Measurements from ENCODE around the gene HDX. TPM values are rescaled to one million over a fixed set of nuclear protein-coding genes. Genes with fewer than 3 reads are reported as not detected.

The HDX gene
- total RNA-seq, 1 experiment from 2014 or later, result 5.3 TPM

GRCh38 chrX:84320614-84321013 lies 181.6 kb downstream of the HDX start:
- in situ Hi-C loops (cut with HindIII; ENCODE audit: low pct_unique_long_range_greater_than_20kb, low sequenced_read_pairs), result no loop called here
- CTCF ChIA-PET, result no interaction called here
- TF ChIP-seq CTCF (IDR thresholded peaks at IDR 0.05) (no peak), POLR2AphosphoS5 (IDR thresholded peaks at IDR 0.05; ENCODE audit: low read depth, low read length) (no peak), SIN3A (IDR thresholded peaks at IDR 0.05; ENCODE audit: borderline replicate concordance, insufficient read depth, low read depth, low read length) (no peak), REST (IDR thresholded peaks at IDR 0.05; ENCODE audit: insufficient read depth in 1 of 2, low read depth in 2 of 2, low read length in 1 of 2) (no peak), TCF7L2 (IDR thresholded peaks at IDR 0.05; ENCODE audit: low read depth, low read length) (no peak)

GRCh38 chrX:84320023-84320422 lies 182.2 kb downstream of the HDX start:
- POLR2A ChIA-PET, result no interaction called here
- no TSS peak for BruUV-seq (replicated peaks)
- Histone ChIP-seq H3K4me1 (ENCODE audit: control insufficient read depth, insufficient read depth, low read length) (no peaks in the 10 kb centered on the region), H3K4me3 (ENCODE audit: low read depth in 2 of 2, low read length in 2 of 2) (no peak overlapping the region), H3K9me3 (ENCODE audit: control insufficient read depth, insufficient read depth, low read depth, low read length) (no peaks in the 10 kb centered on the region), H3K36me3 (ENCODE audit: control insufficient read depth, insufficient read depth, low read length) (no peaks in the 10 kb centered on the region), H3K27ac (ENCODE audit: low read length) (no peak overlapping the region), H3K27me3 (ENCODE audit: control insufficient read depth, insufficient read depth, low read length) (no peaks in the 10 kb centered on the region)
- no peak for DNase-seq (ENCODE audit: low read depth, low spot score)
- in situ Hi-C loops (cut with HindIII; ENCODE audit: low pct_unique_long_range_greater_than_20kb, low sequenced_read_pairs) (no loop called here), intact Hi-C loops (cut with micrococcal nuclease; ENCODE audit: unreplicated experiment) (no loop called here)
- TF ChIP-seq CTCF (IDR thresholded peaks at IDR 0.05) (no peak), POLR2AphosphoS5 (IDR thresholded peaks at IDR 0.05; ENCODE audit: low read depth, low read length) (no peak), TCF7L2 (IDR thresholded peaks at IDR 0.05; ENCODE audit: low read depth, low read length) (no peak), REST (IDR thresholded peaks at IDR 0.05; ENCODE audit: insufficient read depth in 1 of 2, low read depth in 2 of 2, low read length in 1 of 2) (no peak), SIN3A (IDR thresholded peaks at IDR 0.05; ENCODE audit: borderline replicate concordance, insufficient read depth, low read depth, low read length) (no peak)
- no peak for ATAC-seq
- CTCF ChIA-PET, result no interaction called here

More at GRCh38 chrX:84320614-84321013, 181.6 kb downstream of the HDX start:
- no peak for ATAC-seq
- Histone ChIP-seq H3K4me3 (ENCODE audit: low read depth in 2 of 2, low read length in 2 of 2) (no peak overlapping the region), H3K9me3 (ENCODE audit: control insufficient read depth, insufficient read depth, low read depth, low read length) (no peaks in the 10 kb centered on the region), H3K36me3 (ENCODE audit: control insufficient read depth, insufficient read depth, low read length) (no peaks in the 10 kb centered on the region), H3K27ac (ENCODE audit: low read length) (no peak overlapping the region), H3K4me1 (ENCODE audit: control insufficient read depth, insufficient read depth, low read length) (no peaks in the 10 kb centered on the region), H3K27me3 (ENCODE audit: control insufficient read depth, insufficient read depth, low read length) (no peaks in the 10 kb centered on the region)
- DNase-seq (ENCODE audit: low read depth, low spot score), result no peak
- intact Hi-C loops (cut with micrococcal nuclease; ENCODE audit: unreplicated experiment), result no loop called here
- POLR2A ChIA-PET, result no interaction called here
- BruUV-seq (replicated peaks), result no TSS peak

Measured in Panc1 (cell line).